Epithelial cell of prostate (primary cell): ENCODE data around the gene HAUS8.

ENCODE experiments used
- DNase-seq: peaks from one replicate; pipeline ENCODE4 v3.0.0-alpha.2; 2011; ENCODE audit warnings: low read depth, low spot score
- H3K27ac ChIP-seq: fragments of 450-650 bp; 2 replicates; pipeline ENCODE4 v1.5.1; 2017; ENCODE audit warnings: mild to moderate bottlenecking

Gene HAUS8

DNA sequence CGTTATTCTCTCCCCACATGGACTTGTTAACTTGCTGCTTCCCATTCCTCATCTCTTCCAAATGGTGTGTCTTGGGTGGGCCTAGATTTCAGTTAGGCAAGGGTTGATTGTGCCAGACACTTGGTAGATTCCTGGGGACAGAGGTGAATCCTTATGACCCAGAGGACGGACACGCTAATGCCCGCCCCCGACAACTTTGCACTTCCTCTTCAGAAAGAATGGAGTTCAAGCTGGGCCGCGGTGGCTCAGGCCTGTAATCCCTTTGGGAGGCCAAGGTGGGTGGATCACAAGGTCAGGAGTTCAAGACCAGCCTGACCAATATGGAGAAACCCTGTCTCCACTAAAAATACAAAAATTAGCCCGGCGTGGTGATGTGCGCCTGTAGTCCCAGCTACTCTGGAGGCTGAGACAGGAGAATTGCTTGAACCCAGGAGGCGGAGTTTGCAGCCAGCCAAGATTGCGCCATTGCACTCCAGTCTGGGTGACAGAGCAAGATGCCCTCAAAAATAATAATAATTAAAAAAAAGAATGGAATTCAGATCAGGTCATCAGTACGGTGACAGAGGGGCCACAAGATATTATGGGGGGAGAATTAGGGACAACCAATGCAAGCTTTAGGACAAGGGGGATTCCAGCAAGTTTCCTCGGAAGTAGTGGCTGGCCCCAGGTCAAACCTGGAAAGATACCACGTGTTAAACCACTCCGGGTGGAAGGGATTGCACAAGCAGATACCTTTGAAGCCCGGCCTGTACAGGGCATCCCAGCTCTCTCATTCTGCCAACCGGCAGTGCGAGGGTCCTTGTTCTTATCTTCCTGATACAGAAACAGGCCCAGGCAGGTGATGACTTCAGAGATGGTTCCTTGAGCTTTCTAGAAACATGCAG, 3.0 kb upstream of the HAUS8 start:
- H3K27ac ChIP-seq = peak overlapping the region; percentile 99
- no peak for DNase-seq

DNA sequence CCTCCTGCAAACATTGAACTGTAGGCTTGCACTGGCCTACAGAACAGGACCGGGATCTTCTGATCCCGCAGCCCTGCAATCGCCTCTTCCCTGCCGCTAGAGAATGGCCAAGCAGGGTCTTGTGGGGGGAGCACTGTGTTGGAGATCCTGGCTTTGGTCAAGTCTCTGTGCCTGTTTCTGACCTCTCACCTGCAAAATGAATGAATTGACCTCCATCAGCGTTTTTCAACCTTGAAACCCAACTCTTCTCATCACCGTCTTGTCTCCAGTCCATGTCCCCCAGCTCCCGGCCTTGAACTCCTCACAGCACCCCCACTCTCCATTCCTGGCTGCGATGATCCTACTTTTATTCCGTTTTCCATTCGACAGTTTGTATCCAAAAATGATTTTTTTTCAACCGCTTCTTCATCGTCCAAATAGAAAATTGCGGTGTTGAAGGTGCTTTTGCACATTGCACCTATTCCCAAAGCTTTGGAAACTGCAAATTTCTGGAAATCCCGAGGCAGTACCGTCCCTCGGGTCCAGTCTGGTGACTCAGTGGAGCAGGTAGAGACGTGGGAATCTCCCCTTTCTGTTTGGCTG, 2.3 kb upstream of the HAUS8 start:
- peak overlapping the region; percentile 54 for H3K27ac ChIP-seq
- DNase-seq = no peak

DNA sequence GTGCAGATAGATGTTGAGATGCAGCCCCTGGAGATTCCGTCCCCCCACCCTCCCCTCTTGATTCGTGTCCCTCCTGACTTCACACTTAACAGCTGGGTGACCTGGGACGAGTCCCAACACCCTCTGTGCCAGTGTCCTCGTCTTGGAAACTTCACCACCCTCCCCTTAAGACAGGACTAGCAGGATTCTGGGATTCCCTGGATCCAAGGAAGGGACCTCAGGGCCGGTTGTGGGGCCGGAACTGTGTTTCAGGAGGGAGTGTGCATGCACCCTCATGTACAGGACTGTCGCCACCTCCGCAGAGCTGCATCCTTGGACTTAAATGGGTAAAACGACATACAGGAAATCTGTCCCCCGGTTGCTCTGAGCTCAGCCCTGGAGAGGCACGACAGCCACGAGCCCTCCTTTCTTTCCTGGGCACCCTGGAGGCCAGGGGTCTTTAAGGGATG, 1.3 kb upstream of the HAUS8 start:
- DNase-seq = no peak
- H3K27ac ChIP-seq = peak overlapping the region; percentile 54

DNA sequence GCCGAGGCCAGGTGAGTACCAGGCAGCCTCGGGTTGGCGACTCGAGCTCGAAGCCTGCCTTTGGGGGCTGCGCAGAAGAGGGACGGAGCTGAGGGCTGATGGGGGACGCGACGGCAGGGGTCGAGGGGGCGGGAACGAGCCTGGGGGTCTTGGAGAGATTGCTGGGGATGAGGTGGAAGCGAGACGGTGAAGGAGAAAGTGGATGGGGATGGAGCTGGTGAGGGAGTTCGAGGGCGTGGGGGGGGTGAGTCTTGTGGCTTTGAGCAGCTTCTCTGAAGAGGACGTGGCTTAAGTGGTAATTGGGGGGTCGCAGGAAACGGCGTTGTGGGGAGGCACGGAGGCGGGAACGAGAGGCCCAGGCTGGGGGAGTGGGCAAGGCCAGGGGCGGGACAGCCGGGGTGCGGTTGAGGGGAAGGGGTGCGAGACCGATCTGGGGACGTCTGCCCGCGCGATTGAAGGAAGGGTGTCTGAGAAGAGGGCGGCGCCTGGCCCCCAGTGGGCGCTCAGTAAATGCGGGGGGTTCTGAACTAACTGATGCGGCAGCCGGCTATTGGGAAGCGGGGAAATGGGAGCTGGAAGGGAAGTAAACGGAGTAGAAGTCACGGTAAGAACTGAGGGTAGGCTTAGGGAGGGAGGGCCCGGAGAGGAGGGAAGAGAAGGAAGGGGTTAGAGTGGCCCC, 751 bp upstream of the HAUS8 start:
- peak overlapping the region; percentile 54 for H3K27ac ChIP-seq
- DNase-seq = no peak

DNA sequence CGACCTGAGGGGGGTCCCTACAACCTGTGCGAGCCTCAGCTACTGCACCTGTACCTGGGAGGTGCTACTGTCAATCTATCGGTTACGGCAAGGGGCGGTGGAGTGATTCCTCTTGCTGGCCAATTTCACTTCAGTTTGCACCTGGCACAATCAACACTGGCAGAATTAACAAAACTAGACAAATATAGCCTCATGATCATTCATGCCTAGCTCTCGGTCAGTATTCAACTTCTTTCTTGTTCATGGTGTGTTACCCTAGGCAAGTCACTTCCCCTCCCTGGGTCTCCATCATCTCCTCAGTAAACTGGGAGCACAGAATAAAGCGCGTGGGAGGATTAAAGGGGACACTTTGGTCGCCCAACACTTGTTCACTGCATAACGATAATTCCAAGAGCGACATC, 618 bp downstream of the HAUS8 start:
- DNase-seq = no peak
- peak overlapping the region; percentile 23 for H3K27ac ChIP-seq

DNA sequence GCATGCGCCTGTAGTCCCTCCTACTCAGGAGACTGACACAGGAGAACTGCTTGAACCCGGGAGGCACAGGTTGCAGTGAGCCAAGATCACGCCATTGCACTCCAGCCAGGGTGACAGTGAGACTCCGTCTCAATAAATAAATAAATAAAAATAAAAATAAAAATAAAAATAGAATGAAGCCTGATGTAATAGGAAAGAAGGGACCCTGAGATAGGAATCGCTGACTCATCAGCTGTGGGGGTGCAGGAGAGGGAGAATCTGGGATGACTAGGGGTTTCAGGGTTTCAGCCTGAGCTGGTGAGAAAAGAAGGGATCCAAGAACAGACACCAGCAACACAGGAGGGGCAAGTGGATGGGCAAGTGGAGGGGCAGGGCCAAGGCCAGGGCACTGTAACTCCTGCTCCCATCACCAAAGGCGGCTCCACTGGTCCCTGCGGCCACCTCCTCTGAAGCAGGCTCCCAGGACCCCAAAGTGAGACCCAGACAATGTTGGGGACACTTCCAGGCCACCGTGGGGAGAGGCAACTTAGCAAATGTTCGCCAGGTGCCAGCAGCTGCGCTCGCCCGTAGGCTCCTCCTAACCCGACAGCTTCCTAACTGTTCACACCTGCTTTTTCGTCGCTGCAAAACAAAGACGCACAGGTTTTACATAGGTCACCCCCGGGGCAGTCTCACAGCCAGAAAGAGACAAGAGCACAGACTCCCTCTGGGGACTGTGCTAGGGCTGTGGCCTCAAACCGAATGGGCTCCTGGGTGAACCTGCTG, 1.2 kb downstream of the HAUS8 start:
- no peak for DNase-seq
- H3K27ac ChIP-seq = no peak overlapping the region

DNA sequence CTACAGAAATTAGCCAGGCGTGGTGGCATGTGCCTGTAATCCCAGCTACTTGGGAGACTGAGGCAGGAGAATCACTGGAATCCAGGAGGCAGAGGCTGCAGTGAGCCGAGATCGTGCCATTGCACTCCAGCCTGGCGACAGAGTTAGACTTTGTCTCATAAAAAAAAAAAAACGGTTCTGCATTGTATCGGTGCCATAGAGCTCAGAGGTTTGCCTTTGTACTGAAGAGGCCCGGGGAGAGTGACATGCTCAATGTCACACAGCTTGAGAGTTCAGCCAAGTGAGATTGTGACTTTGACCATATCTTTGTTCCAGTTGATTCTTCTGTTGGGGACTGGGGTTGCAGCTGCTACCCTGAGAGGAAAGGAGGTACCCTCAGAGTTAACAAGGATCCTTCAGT, 4.3 kb downstream of the HAUS8 start:
- H3K27ac ChIP-seq = no peak overlapping the region
- DNase-seq = no peak

DNA sequence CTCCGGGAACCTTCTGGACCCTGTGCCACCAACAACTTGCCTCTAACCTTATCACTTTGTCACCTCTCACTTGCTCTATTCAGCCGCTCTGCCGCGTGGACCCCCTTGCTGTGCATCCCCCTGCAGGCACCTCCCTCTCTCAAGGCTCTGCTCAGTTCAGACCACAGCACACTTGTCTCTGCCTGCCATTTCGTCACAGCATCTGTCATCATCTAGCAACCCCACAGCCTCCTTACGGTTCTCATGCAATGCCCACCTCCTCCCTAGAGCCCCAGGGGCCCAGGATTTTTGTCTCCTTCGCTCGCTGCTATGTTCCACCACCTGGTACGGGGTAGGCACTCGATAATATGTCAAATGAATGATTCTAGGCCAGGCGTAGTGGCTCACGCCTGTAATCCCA, 4.8 kb downstream of the HAUS8 start:
- no peak for DNase-seq
- no peak overlapping the region for H3K27ac ChIP-seq

DNA sequence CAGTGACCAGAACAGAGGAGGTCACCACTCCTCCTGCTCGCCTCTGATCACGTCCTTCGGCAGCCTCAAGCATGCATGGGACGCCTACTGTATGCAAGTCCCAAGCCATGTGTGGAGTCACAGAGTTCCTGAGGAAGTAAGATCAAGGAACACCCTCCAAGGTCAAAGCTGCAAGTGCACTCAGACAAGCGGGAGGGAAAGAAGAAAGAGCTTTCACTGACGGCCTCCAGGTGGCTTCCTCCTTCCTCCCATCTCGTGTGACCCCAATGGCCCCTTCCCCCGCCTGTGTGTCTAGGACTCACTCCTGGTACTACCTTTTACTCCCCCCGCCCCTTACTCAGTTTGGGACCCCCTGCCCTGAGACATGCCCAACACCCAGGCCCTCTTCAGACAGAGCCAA, 6.1 kb downstream of the HAUS8 start:
- no peak overlapping the region for H3K27ac ChIP-seq
- no peak for DNase-seq

DNA sequence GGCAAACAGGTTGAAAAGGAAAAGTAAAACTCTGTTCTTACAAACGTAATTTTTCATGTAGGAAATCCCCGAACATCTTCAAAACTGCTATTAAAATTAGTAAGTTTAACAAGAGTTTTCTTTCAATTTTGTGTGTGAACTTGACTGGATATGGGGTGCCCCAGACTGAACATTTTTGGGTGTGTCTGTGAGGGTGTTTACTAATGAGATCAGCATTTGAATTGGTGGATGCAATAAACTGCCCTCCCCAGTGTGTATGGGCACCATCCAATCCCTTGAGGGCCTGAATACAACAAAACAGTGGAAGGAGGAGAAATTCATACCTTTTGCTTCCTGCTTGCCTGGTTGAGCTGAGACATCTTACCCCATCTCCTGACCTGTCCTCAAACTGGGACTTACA, 11.8 kb downstream of the HAUS8 start:
- DNase-seq = no peak

DNA sequence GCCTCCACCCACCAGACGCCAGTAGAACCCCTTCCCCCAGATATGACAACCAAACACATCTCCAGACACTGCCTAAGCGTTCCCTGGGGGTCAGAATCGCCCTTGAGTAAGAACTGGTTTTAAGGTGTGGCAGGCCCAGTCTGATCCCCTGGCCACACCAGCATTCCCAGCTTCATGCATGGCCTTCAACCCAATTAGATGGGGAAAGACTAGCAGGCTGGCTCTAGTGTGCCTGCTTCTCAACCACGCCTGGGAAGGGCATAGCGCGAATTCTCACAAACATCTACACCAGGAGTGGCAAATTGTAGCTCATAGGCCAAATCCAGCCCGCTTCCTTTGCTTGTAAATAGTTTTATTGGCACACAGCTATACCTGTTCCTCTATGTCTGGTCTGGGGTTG, 13.6 kb downstream of the HAUS8 start:
- no peak overlapping the region for H3K27ac ChIP-seq

More for the DNA sequence above, 11.8 kb downstream of the HAUS8 start:
- no peak overlapping the region for H3K27ac ChIP-seq

DNA sequence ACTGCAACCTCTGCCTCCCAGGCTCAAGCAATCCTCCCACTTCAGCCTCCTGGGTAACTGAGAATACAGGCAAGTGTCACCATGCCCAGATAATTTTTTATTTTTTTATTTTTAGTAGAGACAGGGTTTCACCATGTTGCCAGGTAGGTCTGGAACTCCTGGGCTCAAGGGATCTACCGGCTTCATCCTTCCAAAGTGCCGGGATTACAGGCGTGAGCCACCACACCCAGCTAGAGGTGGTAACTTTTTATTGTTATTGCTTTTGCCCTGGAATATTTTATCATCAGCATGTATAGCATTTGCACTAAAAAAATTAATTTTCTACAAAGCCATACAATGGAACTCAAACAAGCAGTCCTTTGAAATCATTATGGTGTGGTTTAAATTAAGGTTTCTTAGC, 14.0 kb downstream of the HAUS8 start:
- DNase-seq = no peak
- H3K27ac ChIP-seq = no peak overlapping the region

More for the DNA sequence above, 13.6 kb downstream of the HAUS8 start:
- DNase-seq = no peak

DNA sequence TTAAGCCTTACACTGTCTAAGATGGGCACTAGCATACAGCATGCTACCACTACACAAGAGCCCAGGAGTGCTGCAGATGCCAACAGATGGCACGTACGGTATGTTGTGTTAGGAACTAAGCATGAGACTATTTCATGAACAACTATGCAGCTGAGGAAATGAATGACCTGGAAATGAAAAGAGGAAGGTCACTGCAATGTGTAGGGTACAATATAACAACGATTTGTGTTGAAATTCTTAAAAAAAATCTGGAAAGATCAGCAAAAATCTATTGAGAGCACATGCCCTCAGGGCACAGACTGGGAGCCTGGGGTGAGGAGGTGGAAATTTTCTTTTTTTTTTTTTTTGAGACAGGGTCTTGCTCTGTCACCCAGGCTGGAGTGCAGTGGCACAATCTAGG, 14.4 kb downstream of the HAUS8 start:
- no peak for DNase-seq
- H3K27ac ChIP-seq = no peak overlapping the region

DNA sequence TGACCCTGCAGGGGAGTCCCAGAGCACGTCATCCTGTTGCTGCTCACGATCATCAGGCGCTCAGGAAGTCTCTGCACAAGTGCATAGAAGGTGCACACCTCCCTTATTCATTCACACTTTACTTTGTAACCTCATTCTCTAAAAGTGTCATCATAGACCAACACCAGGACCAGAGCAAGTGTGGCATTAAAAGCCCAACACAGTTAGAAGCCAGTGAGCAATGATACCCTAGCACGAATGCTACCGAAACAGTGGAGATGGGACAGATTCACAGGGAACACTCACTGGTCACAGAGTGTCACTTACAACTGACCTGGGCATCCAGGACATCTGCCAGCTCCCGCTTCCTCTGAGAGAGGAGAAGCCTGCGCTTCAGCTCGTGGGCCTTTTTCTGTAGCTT, 17.0 kb downstream of the HAUS8 start:
- H3K27ac ChIP-seq = no peak overlapping the region
- DNase-seq = no peak

DNA sequence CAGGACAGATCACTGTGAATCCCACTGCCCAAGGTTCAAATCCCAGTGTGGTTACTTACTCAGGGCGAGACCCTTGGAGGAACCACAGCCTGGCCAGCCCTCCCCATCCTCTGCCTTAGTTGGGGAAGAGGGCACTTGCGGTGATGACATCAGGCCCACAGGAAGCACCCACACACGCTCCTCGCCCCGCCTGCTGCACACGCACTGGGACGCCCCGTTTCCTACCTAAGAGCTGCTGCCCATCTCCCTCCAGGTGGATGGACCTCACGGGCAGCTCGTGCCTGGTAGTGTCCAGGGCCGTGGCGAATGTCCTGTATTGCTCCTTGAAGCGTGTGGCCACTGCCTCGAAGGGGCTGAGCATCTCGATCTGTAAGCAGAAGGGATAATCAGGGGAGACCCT, 19.6 kb downstream of the HAUS8 start:
- DNase-seq = no peak
- no peak overlapping the region for H3K27ac ChIP-seq

DNA sequence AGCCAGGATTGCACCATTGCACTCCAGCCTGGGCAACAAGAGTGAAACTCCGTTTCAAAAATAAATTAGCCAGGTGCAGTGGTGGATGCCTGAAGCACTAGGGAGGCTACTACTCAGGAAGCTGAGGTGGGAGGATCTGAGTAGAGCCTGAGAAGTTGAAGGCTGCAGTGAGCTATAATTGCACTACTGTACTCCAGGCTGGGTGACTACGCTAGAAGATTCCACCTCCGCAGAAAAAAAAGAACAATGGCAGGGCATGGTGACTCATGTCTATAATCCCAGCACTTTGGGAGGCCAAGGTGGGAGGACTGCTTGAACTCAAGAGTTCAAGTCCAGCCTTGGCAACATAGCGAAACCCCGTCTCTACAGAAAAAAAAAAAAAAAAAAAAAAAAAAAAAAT, 20.5 kb downstream of the HAUS8 start:
- no peak overlapping the region for H3K27ac ChIP-seq
- DNase-seq = no peak

DNA sequence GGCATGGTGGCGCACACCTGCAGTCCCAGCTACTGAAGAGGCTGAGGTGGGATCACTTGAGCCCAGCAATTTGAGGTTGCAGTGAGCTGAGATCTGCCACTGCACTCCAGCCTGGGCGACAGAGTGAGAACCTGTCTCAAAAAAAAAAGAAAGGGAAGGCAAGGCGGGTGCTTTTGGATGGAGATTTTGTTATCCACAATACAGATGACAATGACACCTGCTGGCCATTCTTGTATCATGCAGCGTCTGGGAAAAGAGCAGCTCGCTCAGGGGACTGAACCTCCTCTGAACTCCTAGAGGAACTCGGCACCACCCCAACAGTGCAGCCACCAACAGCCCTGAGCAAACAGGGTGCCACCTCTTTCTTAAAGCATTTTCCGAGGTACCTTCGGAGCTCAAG, 22.8 kb downstream of the HAUS8 start:
- DNase-seq = no peak
- no peak overlapping the region for H3K27ac ChIP-seq

DNA sequence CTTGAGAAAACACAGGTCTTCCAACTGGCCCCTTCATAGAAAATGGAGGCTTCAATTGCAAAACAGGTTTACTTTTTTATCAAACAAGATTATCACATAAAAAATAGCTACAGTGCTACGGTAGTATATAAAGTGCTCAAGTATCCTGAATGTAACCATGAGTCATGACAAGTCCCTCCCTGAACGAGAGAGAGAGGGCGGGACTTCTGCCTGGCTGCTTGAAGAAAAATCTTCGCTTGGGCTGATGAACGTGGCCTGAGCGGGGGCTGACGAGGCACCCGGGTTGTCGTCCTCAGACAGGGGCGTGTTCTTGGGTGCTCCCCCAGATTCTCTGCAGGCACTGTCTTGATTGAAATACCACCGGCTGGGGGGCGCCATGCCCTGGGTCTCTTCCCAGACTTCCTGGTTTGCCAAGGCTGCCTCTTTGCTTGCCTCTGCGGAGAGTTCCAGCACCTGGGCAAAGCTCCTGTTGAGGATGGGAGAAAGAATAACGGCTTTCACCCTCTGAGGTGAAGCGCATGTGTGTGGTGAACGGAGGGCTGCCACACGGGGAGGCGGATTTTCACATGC, 25.5 kb downstream of the HAUS8 start:
- DNase-seq = peak; percentile 50
- no peak overlapping the region for H3K27ac ChIP-seq

DNA sequence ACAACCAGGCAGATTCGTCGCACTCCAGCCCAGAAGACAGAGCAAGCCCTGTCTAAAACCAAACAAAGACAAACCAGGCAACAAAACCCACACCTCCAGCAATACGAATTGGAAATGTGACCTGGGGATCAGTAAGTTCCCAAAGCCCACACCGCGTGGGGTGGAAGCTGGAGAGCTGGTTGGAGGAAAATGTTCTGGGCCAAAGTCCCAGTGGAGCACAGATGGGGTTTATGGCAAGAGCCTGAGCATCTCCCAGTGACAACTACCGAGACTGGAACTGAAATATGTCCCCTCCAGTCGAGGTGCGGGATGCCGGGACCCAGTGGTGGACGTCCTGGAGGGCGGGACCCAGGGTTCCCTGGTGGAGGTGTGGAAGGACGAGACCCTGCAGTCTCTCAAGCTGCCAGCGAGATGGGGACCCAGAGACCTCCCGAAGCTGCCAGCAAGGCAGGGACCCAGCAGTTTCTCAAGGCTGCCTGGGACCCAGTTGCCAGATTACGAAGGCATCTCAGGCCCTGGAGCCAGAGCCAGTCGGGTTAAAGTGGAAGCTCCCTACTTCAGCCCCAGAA, 26.3 kb downstream of the HAUS8 start:
- no peak for DNase-seq
- H3K27ac ChIP-seq = no peak overlapping the region

DNA sequence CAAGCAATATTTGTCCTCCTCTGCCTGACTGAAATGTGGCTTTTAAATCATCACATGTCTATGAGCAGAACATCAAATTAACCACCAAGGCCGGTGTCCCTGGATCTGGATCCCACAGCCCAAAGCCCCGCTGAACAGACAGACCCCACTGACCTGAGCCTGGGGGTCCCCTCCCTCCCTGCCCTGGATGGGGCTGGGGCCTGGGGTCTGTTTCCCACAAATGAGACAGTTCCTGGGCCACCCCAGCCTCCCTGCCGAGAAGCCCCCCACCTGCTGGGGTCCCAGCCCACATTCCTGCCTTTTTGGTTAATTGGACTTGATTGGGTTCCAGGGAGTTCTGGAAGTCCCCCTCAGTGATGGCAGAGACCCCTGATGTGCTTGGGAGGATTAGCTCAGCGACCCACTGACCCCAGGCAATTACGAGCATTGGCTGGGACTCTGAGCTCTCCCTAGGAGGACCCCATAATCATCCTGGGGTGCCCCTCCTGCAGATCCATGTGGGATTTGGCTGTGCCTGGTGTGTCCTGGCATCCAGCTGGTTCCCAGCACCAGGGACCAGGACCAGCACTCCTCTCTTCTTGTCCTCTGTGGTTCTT, 29.2 kb downstream of the HAUS8 start:
- no peak overlapping the region for H3K27ac ChIP-seq
- DNase-seq = no peak
